Activated CD8-positive, alpha-beta T cell treated with anti-CD3 and anti-CD28 coated beads for 36 hours (primary cell): ENCODE results near the gene GMPR. TPM values are rescaled to one million over a fixed set of nuclear protein-coding genes. Genes with fewer than 3 reads are reported as not detected.

Experiments
- ATAC-seq: fragments of 200-7000 bp; cut with Tn5 transposase; one replicate; pipeline ENCODE4 v1.10.0; 2021; ENCODE audit warnings: mild to moderate bottlenecking, moderate library complexity
- CTCF ChIA-PET: fragments of 350-600 bp; sonication (Branson Sonifier 250); formaldehyde crosslinking; loops from one replicate; lab custom pipeline; 2021; ENCODE audit warnings: antibody characterized with exemption; lab: Charles Lee
- POLR2A ChIA-PET: fragments of 350-600 bp; sonication (Branson Sonifier 250); formaldehyde crosslinking; loops from one replicate; lab custom pipeline; 2021; ENCODE audit warnings: antibody characterized with exemption; lab: Charles Lee
- DNase-seq: peaks from one replicate; pipeline ENCODE4 v3.0.0-alpha.2; 2020
- H3K27ac Mint-ChIP-seq: one replicate; pipeline ENCODE4 v1.8.0; 2021; ENCODE audit warnings: mild to moderate bottlenecking, mixed read lengths
- H3K27me3 Mint-ChIP-seq: one replicate; pipeline ENCODE4 v1.8.0; 2021; ENCODE audit warnings: mixed read lengths
- H3K36me3 Mint-ChIP-seq: one replicate; pipeline ENCODE4 v1.8.0; 2021; ENCODE audit warnings: low read depth, mixed read lengths
- H3K4me1 Mint-ChIP-seq: one replicate; pipeline ENCODE4 v1.8.0; 2021; ENCODE audit warnings: low read depth, mixed read lengths
- H3K4me3 Mint-ChIP-seq: one replicate; pipeline ENCODE4 v1.8.0; 2021; ENCODE audit warnings: mild to moderate bottlenecking, moderate library complexity, mixed read lengths
- H3K9me3 Mint-ChIP-seq: one replicate; pipeline ENCODE4 v1.8.0; 2021; ENCODE audit warnings: mixed read lengths
- CTCF ChIP-seq: fragments of 200-600 bp; IDR thresholded peaks from one replicate; pipeline ENCODE4 v1.8.0; 2022; ENCODE audit warnings: antibody characterized with exemption, mild to moderate bottlenecking
- intact Hi-C: fragments of 100-400 bp; cut with micrococcal nuclease; formaldehyde crosslinking; loops from one replicate; pipeline ENCODE4 v1.10.0; 2022
- total RNA-seq, 2 experiments: library from RNA; stranded (reverse); gene quantifications; one replicate each; pipeline ENCODE4 v1.2.3, GENCODE V29; 2021

The GMPR gene
- total RNA-seq, 2 experiments from 2014 or later: 0.31 to 0.65 TPM

DNA sequence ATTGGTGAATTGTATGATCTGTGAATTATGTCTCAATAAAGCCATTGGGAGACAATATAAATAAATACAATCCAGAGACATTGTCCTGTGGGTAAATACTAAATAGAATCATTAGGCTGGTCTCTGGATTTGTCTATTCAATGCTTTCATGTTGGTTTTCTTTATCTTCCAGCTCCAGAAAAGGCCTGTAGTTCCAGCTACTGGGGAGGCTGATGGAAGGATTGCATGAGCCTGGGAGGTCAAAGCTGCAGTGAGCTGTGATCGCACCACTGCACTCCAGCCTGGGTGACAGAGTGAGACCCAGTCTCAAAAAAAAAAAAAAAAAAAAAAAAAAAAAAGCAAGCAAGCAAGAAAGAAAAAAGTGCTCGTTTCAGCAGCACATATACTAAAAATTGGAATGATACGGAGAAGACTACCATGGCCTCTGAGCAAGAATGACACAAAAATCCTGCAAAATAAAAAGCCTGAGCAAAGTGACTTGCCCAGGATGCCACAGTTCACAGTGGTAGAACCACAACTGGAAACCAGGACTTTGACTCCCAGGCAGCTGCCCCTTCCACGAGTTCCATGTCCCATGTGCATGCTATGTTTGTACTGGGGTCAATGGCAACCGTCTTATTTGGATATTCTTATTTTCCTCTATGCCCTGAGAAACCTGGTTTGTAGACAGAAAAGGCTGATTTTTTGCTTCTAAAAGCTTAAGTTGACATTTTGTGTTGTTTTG lies 33.6 kb upstream of the GMPR start:
- ATAC-seq: no peak
- Mint-ChIP-seq H3K4me1 (no peaks in the 10 kb centered on the region), H3K27me3 (peaks cover 4% of the 10 kb centered on the region), H3K4me3 (no peak overlapping the region), H3K9me3 (no peaks in the 10 kb centered on the region), H3K27ac (no peak overlapping the region), H3K36me3 (no peaks in the 10 kb centered on the region)
- intact Hi-C loops: loop anchor here (5.0 kb wide), 1 partner anchor 313 kb away; no protein-coding TSS in a partner anchor
- TF ChIP-seq CTCF: no peak
- CTCF ChIA-PET: interaction anchor here (1.0 to 4.5 kb wide), 13 partner anchors 10 to 513 kb away, joined by 3 to 33 read pairs (median 5); no protein-coding TSS in a partner anchor
- POLR2A ChIA-PET: no interaction called here
- DNase-seq: no peak

- Mint-ChIP-seq H3K9me3 (no peaks in the 10 kb centered on the region), H3K4me1 (no peaks in the 10 kb centered on the region)
These were observed 32.8 kb upstream of the GMPR start for GRCh38 chr6:16205377-16206144.

GRCh38 chr6:16206595-16207037 lies 31.8 kb upstream of the GMPR start:
- Mint-ChIP-seq H3K27me3 (peaks cover 5% of the 10 kb centered on the region), H3K4me3 (no peak overlapping the region), H3K27ac (no peak overlapping the region), H3K36me3 (no peaks in the 10 kb centered on the region), H3K9me3 (no peaks in the 10 kb centered on the region), H3K4me1 (no peaks in the 10 kb centered on the region)
- intact Hi-C loops: loop anchor here (1.0 to 5.0 kb wide), 2 partner anchors 314 to 515 kb away; no protein-coding TSS in a partner anchor
- peak; percentile 56 for DNase-seq
- TF ChIP-seq CTCF: peak; percentile 98
- ATAC-seq: peak; percentile 79
- ChIA-PET POLR2A (no interaction called here), CTCF (interaction anchor here (0.7 to 4.5 kb wide), 20 partner anchors 8 to 522 kb away, joined by 3 to 33 read pairs (median 4); no protein-coding TSS in a partner anchor)

More at GRCh38 chr6:16205377-16206144, 32.8 kb upstream of the GMPR start:
- ATAC-seq: no peak
- H3K36me3 Mint-ChIP-seq: no peaks in the 10 kb centered on the region
- no peak for TF ChIP-seq CTCF
- DNase-seq: no peak
- peaks cover 5% of the 10 kb centered on the region for H3K27me3 Mint-ChIP-seq
- ChIA-PET CTCF (interaction anchor here (0.6 to 4.5 kb wide), 34 partner anchors 8 to 684 kb away, joined by 3 to 33 read pairs (median 3); no protein-coding TSS in a partner anchor), POLR2A (no interaction called here)
- H3K4me3 Mint-ChIP-seq: no peak overlapping the region
- intact Hi-C loops: loop anchor here (1.0 to 5.0 kb wide), 2 partner anchors 313 to 514 kb away; no protein-coding TSS in a partner anchor
- H3K27ac Mint-ChIP-seq: no peak overlapping the region

GRCh38 chr6:16208989-16209388 lies 29.4 kb upstream of the GMPR start:
- DNase-seq (no peak), ATAC-seq (no peak)
- Mint-ChIP-seq H3K4me3 (no peak overlapping the region), H3K9me3 (no peaks in the 10 kb centered on the region), H3K36me3 (no peaks in the 10 kb centered on the region), H3K27me3 (peaks cover 7% of the 10 kb centered on the region), H3K4me1 (no peaks in the 10 kb centered on the region), H3K27ac (no peak overlapping the region)
- intact Hi-C loops: loop anchor here (5.0 kb wide), 1 partner anchor 317 kb away; no protein-coding TSS in a partner anchor
- ChIA-PET POLR2A (no interaction called here), CTCF (interaction anchor here (1.1 to 4.5 kb wide), 4 partner anchors 9 to 517 kb away, joined by 4 to 29 read pairs (median 17); no protein-coding TSS in a partner anchor)
- no peak for TF ChIP-seq CTCF
